GM12872 (cell line): ENCODE measurements around the gene LY86.

ENCODE experiments used
- TF ChIP-seq, protein P1 (sequence below): IDR thresholded peaks from 3 replicates; pipeline ENCODE4 v1.5.1; 2011; ENCODE audit warnings: low read depth, mild to moderate bottlenecking, low read length, moderate library complexity; ENCODE audit not compliant: insufficient read depth

The LY86 gene

DNA sequence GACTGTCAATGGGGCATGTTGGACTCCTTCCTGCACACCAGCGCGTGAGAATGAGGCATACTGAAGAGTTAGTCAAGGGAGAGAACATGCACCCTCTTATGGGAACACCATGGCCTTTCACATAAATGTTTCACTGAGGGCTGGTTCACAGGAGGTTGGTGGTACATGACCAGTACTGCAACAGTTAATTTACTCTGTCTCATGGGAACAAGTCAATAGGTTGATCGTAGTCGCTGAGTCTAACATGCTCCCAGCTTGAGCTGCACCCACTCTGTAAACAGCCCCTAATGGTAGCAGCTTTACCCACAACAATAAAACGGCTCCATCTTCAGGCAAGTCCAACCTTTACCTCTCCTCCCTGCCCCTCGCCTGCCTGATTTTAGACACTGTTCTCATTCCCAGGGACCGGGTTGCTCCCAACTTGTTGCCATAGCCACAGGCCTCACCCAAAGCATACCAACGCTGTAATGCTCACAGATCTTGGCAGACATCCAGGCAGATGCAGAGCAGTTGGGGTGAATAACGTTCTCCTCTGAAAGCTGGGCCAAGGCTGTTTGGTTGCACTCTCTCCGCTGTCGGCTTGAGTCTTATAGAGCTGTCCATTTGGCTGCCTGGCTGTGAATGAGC is 111.3 kb downstream of the LY86 start:
- TF ChIP-seq, protein P1, sequence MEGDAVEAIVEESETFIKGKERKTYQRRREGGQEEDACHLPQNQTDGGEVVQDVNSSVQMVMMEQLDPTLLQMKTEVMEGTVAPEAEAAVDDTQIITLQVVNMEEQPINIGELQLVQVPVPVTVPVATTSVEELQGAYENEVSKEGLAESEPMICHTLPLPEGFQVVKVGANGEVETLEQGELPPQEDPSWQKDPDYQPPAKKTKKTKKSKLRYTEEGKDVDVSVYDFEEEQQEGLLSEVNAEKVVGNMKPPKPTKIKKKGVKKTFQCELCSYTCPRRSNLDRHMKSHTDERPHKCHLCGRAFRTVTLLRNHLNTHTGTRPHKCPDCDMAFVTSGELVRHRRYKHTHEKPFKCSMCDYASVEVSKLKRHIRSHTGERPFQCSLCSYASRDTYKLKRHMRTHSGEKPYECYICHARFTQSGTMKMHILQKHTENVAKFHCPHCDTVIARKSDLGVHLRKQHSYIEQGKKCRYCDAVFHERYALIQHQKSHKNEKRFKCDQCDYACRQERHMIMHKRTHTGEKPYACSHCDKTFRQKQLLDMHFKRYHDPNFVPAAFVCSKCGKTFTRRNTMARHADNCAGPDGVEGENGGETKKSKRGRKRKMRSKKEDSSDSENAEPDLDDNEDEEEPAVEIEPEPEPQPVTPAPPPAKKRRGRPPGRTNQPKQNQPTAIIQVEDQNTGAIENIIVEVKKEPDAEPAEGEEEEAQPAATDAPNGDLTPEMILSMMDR = no peak

DNA sequence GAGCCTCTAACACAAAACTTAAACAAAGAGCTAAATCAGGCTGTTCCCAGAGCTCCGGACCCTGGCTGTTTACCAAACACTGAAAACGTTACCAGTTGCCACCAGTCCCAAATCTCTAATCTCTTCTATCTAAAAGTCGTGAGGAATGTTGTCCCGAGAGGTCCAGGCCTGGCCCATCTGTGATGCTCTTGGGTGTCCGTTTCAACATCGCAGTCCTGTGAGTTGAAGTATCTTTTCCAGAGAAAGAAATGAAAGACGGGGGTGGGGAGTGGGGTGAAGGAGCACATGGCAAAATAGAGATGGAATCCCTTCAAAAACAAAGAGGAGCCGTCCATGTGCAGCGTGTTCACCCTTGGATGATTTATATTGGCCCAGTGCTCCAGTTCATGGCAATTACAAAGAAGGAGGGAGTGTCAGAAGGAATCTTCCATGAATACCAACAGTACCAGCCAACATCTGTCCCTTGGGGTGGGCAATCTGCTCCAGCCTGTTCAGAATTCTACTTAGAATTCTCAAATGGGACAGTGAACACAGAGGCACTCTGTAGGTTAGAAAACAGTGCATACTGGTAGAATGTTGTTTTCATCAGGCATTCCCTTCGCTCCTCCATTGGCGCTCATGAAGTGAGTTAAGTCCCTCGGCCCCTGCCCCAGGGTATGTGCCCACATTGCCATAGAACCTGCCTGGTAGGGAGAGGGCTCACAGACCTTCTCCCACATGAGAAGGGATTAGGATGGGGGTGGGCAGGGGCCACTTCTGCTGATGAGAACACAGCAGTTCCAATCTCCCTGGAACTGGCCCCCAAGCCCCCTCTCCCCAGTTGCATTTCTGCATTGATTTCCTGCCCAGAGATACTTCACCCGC is 112.1 kb downstream of the LY86 start:
- TF ChIP-seq, protein P1 = no peak

DNA sequence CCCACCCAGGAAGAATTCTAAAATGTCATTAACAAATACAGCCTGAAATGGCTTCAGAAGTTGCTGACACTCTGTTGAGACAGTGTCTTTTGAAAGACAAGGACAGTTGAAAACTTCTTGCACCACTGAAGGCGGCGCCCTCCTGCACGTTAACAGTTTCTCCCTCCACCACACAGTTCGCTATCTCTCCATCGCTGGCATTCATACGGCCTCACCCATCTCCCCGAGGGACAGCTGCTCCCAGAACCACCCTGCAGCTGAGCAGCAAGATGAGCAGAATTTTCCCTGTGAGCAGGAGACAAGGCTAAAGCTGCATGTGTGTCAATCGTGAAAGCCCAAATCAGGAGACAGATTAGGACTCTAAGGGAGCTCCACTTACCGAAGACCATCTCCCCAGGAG is 113.3 kb downstream of the LY86 start:
- TF ChIP-seq, protein P1 = no peak

DNA sequence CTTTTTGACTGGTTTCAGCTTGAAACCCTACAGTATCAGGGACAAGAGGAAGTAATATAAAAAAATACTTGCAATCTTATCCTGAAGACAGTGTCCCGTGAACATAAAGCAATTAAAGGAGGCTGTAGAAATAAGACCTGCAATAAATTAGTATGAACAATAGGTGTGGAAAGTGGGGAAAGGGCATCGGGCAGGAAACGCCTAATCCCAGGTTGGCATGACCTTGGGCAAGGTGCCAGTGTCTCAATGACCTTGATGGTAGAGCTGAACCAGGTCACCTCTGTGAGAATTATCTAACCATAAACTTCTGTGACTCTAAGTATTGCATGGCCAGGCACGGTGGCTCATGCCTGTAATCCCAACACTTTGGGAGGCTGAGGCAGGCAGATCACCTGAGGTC is 115.2 kb downstream of the LY86 start:
- TF ChIP-seq, protein P1 = no peak
